Measurements from ENCODE around the gene RPL13A.

Gene RPL13A

DNA sequence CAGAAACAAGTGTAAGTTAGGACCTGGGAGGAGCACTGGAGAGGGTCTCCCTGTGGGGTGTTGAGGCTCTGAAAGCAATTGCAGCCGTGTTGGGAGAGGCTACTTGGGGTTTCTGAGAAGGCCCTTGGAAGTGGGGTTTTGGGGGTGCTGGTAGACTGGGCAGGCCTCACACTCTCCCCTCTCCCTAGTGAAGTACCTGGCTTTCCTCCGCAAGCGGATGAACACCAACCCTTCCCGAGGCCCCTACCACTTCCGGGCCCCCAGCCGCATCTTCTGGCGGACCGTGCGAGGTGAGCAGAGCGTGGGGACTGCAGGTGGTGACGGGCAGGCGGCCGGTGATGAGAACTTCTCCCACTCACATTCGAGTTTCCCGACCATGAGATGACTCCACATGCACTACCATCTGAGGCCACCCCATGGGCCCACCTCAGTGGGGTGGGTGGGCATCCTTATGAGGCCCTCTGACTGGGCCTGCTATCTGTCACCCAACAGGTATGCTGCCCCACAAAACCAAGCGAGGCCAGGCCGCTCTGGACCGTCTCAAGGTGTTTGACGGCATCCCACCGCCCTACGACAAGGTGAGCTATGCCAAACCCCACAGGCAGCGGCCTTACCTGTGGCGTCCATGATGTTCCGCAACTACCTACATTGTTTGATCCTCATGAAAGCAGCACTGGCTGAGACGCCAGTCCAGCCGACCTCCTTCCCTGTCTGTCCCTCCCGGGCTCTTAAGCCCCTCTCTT is 3.0 kb downstream of the RPL13A start:
- TF ChIP-seq, protein P1, sequence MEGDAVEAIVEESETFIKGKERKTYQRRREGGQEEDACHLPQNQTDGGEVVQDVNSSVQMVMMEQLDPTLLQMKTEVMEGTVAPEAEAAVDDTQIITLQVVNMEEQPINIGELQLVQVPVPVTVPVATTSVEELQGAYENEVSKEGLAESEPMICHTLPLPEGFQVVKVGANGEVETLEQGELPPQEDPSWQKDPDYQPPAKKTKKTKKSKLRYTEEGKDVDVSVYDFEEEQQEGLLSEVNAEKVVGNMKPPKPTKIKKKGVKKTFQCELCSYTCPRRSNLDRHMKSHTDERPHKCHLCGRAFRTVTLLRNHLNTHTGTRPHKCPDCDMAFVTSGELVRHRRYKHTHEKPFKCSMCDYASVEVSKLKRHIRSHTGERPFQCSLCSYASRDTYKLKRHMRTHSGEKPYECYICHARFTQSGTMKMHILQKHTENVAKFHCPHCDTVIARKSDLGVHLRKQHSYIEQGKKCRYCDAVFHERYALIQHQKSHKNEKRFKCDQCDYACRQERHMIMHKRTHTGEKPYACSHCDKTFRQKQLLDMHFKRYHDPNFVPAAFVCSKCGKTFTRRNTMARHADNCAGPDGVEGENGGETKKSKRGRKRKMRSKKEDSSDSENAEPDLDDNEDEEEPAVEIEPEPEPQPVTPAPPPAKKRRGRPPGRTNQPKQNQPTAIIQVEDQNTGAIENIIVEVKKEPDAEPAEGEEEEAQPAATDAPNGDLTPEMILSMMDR (IDR thresholded peaks at IDR 0.05; ENCODE audit: low read depth, low read length) = no peak
- H3K4me3 ChIP-seq (ENCODE audit: low read depth, low read length) = no peak overlapping the region
- DNase-seq (ENCODE audit: low read depth, low spot score) = no peak
- in situ Hi-C loops (cut with HindIII; ENCODE audit: low sequenced_read_pairs) = no loop called here

DNA sequence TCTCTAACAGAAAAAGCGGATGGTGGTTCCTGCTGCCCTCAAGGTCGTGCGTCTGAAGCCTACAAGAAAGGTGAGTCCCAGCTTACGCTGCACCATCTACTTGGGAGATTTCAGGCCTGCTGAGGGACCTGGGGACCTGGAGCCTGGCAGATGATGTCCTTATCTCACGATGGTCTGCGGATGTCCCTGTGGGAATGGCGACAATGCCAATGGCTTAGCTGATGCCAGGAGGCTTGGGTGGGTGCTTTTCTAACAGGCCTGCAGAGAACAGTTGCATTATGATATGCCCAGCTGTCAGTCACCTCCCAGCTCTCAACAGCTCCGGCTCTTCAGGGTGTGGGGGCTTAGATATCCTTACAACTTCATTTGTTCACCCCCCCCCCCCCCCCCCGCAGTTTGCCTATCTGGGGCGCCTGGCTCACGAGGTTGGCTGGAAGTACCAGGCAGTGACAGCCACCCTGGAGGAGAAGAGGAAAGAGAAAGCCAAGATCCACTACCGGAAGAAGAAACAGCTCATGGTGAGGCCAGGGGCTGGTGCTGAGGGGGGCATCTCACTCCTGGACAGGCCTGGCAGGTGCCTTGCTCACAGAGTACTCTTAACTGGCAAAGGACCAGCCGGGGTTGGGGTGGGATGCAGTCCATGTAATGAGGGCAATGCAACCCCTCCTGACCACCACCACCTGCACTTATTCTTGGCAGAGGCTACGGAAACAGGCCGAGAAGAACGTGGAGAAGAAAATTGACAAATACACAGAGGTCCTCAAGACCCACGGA is 3.8 kb downstream of the RPL13A start:
- TF ChIP-seq, protein P1 (IDR thresholded peaks at IDR 0.05; ENCODE audit: low read depth, low read length) = no peak
- in situ Hi-C loops (cut with HindIII; ENCODE audit: low sequenced_read_pairs) = no loop called here
- DNase-seq (ENCODE audit: low read depth, low spot score) = no peak
- H3K4me3 ChIP-seq (ENCODE audit: low read depth, low read length) = no peak overlapping the region

DNA sequence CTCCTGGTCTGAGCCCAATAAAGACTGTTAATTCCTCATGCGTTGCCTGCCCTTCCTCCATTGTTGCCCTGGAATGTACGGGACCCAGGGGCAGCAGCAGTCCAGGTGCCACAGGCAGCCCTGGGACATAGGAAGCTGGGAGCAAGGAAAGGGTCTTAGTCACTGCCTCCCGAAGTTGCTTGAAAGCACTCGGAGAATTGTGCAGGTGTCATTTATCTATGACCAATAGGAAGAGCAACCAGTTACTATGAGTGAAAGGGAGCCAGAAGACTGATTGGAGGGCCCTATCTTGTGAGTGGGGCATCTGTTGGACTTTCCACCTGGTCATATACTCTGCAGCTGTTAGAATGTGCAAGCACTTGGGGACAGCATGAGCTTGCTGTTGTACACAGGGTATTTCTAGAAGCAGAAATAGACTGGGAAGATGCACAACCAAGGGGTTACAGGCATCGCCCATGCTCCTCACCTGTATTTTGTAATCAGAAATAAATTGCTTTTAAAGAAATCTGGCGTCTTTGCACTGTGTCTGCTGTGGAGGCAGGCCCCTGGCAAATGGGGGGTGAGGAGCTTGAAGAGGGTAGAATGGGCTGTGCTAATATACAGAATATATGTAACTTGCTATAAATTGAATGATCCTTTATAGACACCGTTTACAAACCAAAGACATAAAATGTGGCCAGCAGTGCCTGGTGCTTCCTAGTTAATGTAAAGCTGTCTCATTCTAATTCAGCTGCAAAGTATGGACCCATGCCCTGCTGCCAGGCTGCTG is 4.6 kb downstream of the RPL13A start:
- H3K4me3 ChIP-seq (ENCODE audit: low read depth, low read length) = no peak overlapping the region
- TF ChIP-seq, protein P1 (IDR thresholded peaks at IDR 0.05; ENCODE audit: low read depth, low read length) = no peak
- DNase-seq (ENCODE audit: low read depth, low spot score) = no peak
- in situ Hi-C loops (cut with HindIII; ENCODE audit: low sequenced_read_pairs) = no loop called here

DNA sequence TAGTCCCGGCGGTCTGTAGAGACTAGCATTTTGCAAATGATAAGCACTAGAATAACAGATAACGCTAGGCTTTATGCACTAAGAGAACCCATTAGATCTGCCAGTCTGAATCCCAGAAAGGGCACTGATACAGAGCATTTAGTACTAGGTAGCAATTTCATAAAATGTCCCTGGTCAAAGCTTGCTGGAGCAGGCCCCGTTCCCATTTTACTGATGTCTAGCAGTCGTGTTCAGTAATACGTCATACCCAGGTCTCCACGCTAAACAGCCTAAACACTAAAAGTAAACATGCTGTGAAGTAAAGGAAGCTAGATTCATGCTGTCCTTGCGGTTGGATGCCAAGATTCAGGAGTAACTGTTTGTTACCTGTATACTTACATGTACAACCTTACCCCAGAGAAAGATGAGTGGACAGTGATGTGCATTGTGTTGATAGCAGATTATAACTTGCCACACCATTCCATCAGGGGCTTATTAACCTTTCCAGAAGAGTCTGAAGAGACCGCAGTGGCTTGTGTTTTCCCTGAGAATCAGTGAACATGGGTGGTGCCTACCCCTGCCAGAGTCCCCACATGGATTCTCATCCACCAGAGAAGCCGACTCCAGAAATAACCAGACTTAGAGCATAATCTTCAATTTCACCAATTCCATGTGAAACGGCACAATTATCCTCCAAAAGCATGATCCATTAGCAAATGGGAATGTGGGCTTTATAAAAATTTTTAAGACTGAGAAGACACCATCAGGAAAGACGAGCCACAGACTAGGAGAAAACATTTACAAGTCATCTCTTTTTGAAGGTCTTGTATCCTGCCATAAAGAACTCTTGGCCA is 5.4 kb downstream of the RPL13A start:
- TF ChIP-seq, protein P1 (IDR thresholded peaks at IDR 0.05; ENCODE audit: low read depth, low read length) = no peak
- no peak overlapping the region for H3K4me3 ChIP-seq (ENCODE audit: low read depth, low read length)
- in situ Hi-C loops (cut with HindIII; ENCODE audit: low sequenced_read_pairs) = no loop called here
- no peak for DNase-seq (ENCODE audit: low read depth, low spot score)

DNA sequence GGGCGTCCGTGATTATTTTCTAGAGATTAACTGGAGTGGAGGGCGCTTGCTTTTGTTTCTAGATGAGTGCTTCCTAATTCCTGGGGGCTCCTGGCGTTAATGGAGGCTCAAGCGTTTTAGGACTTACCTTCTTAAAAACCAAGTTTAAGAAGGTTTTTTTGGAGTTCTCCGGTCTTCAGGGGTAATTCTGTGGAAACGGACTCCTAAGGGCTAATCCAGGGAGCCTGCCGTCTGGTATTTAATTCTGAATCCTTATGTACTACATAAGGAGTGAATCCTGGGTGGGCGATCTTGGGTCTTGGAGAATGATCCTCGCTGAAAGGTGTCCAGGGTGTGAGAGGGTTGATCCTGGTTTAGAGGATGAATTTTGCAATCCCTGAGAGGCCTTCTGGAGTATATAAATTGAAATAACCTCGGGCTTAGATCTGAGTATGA is 9.2 kb downstream of the RPL13A start:
- TF ChIP-seq, protein P1 (IDR thresholded peaks at IDR 0.05; ENCODE audit: low read depth, low read length) = no peak

More for the DNA sequence above, 9.2 kb downstream of the RPL13A start:
- DNase-seq (ENCODE audit: low read depth, low spot score) = no peak
- H3K4me3 ChIP-seq (ENCODE audit: low read depth, low read length) = peak overlapping the region; percentile 96
- in situ Hi-C loops (cut with HindIII; ENCODE audit: low sequenced_read_pairs) = no loop called here

Data from astrocyte of the spinal cord (primary cell).